Panc1 (cell line): ENCODE measurements around the gene SOX5. TPM values are rescaled to one million over a fixed set of nuclear protein-coding genes. Genes with fewer than 3 reads are reported as not detected.

Experiments
- ATAC-seq: fragments of 200-7000 bp; cut with Tn5 transposase; 2 replicates; pipeline ENCODE4 v1.9.1; 2020; ENCODE audit warnings: mild to moderate bottlenecking, moderate library complexity
- BruUV-seq: library from RNA; stranded (reverse); fragments of 400-500 nt; replicated peaks from 2 replicates; lab custom pipeline; 2021; lab: Mats Ljungman, UMichigan
- CTCF ChIA-PET: fragments of 300-600 bp; sonication (Branson Sonifier 250); formaldehyde crosslinking; loops from one replicate; lab custom pipeline; 2022; ENCODE audit warnings: antibody characterized with exemption; lab: Charles Lee
- POLR2A ChIA-PET: fragments of 300-600 bp; sonication (Branson Sonifier 250); formaldehyde crosslinking; loops from one replicate; lab custom pipeline; 2022; ENCODE audit warnings: antibody characterized with exemption; lab: Charles Lee
- DNase-seq: peaks from one replicate; pipeline ENCODE4 v3.0.0-alpha.2; 2010; ENCODE audit warnings: low read depth, low spot score
- H3K27ac ChIP-seq: 2 replicates; pipeline ENCODE4 v1.5.1; 2011; ENCODE audit warnings: mild to moderate bottlenecking, low read length, inconsistent platforms
- H3K27me3 ChIP-seq: fragments of 200-500 bp; sonication (Bioruptor generic); 2 replicates; pipeline ENCODE4 v1.6.0; 2014; ENCODE audit warnings: low read length, inconsistent platforms; ENCODE audit not compliant: control insufficient read depth, insufficient read depth
- H3K36me3 ChIP-seq: fragments of 200-500 bp; sonication (Bioruptor generic); 2 replicates; pipeline ENCODE4 v1.5.1; 2014; ENCODE audit warnings: inconsistent platforms, mild to moderate bottlenecking, low read length, moderate library complexity; ENCODE audit not compliant: control insufficient read depth, insufficient read depth
- H3K4me1 ChIP-seq: 2 replicates; pipeline ENCODE4 v1.5.1; 2011; ENCODE audit warnings: inconsistent platforms, mild to moderate bottlenecking, low read length, moderate library complexity; ENCODE audit not compliant: control insufficient read depth, insufficient read depth
- H3K4me3 ChIP-seq, 2 experiments: 2 replicates each; pipeline ENCODE4 v1.5.1; 2011 to 2012; ENCODE audit warnings: low read depth in 2 of 2, low read length in 2 of 2, mild to moderate bottlenecking in 2 of 2, inconsistent platforms in 1 of 2, moderate library complexity in 1 of 2
- H3K9me3 ChIP-seq: fragments of 200-500 bp; sonication (Bioruptor generic); 2 replicates; pipeline ENCODE4 v1.5.1; 2014; ENCODE audit warnings: low read depth, mild to moderate bottlenecking, inconsistent platforms, low read length, moderate library complexity; ENCODE audit not compliant: control insufficient read depth, insufficient read depth
- CTCF ChIP-seq: fragments of 450-650 bp; IDR thresholded peaks from 2 replicates; pipeline ENCODE4 v1.5.1; 2017; ENCODE audit warnings: mild to moderate bottlenecking
- POLR2AphosphoS5 ChIP-seq: IDR thresholded peaks from 2 replicates; pipeline ENCODE4 v1.6.1; 2012; ENCODE audit warnings: mild to moderate bottlenecking, low read depth, low read length, moderate library complexity
- REST ChIP-seq, 2 experiments: IDR thresholded peaks; 2 replicates each; pipeline ENCODE4 v1.6.1; 2011 to 2012; ENCODE audit warnings: low read depth in 2 of 2, control low read depth in 1 of 2, low read length in 1 of 2, mild to moderate bottlenecking in 1 of 2, moderate library complexity in 1 of 2; ENCODE audit not compliant: insufficient read depth in 1 of 2
- SIN3A ChIP-seq: IDR thresholded peaks from 2 replicates; pipeline ENCODE4 v1.6.1; 2012; ENCODE audit warnings: low read depth, mild to moderate bottlenecking, low read length, moderate library complexity, borderline replicate concordance; ENCODE audit not compliant: insufficient read depth
- TCF7L2 ChIP-seq: IDR thresholded peaks from 2 replicates; pipeline ENCODE4 v1.6.1; 2011; ENCODE audit warnings: mild to moderate bottlenecking, low read depth, low read length, inconsistent platforms
- in situ Hi-C: cut with HindIII; loops from 2 replicates; pipeline ENCODE4 v1.10.0; 2016; ENCODE audit warnings: low sequenced_read_pairs, low pct_unique_long_range_greater_than_20kb
- intact Hi-C: fragments of 100-400 bp; cut with micrococcal nuclease; formaldehyde crosslinking; loops from one replicate; pipeline ENCODE4 v1.10.0; 2022; ENCODE audit not compliant: unreplicated experiment
- total RNA-seq: library from RNA; stranded (reverse); gene quantifications from one replicate; pipeline ENCODE4 v1.2.1, GENCODE V29; 2021; ENCODE audit not compliant: unreplicated experiment

SOX5 gene
- total RNA-seq, 1 experiment from 2014 or later, result 0.23 TPM

- Histone ChIP-seq H3K27ac (no peak overlapping the region), H3K36me3 (no peaks in the 10 kb centered on the region), H3K9me3 (no peaks in the 10 kb centered on the region), H3K27me3 (no peaks in the 10 kb centered on the region), H3K4me1 (no peaks in the 10 kb centered on the region), H3K4me3 (no peak overlapping the region)
- ATAC-seq (no peak), DNase-seq (no peak)
- intact Hi-C loops (no loop called here), in situ Hi-C loops (no loop called here)
- no TSS peak for BruUV-seq
- TF ChIP-seq TCF7L2, result no peak
- TF ChIP-seq POLR2AphosphoS5, result no peak
- TF ChIP-seq CTCF, result no peak
- no peak for TF ChIP-seq SIN3A
- TF ChIP-seq REST (IDR thresholded peaks at IDR 0.05; ENCODE audit: insufficient read depth in 1 of 2, low read depth in 2 of 2, low read length in 1 of 2), result no peak
- CTCF ChIA-PET, result no interaction called here
- POLR2A ChIA-PET, result no interaction called here
Measured at GRCh38 chr12:23855813-23856212, 93.7 kb downstream of the SOX5 start.

GRCh38 chr12:23854598-23854997, 94.9 kb downstream of the SOX5 start:
- TF ChIP-seq TCF7L2 (no peak), REST (IDR thresholded peaks at IDR 0.05; ENCODE audit: insufficient read depth in 1 of 2, low read depth in 2 of 2, low read length in 1 of 2) (no peak), POLR2AphosphoS5 (no peak), SIN3A (no peak), CTCF (no peak)
- intact Hi-C loops, result no loop called here
- Histone ChIP-seq H3K4me3 (no peak overlapping the region), H3K4me1 (no peaks in the 10 kb centered on the region), H3K27me3 (no peaks in the 10 kb centered on the region), H3K36me3 (no peaks in the 10 kb centered on the region), H3K27ac (no peak overlapping the region), H3K9me3 (no peaks in the 10 kb centered on the region)
- no peak for DNase-seq
- POLR2A ChIA-PET, result no interaction called here
- CTCF ChIA-PET, result no interaction called here
- BruUV-seq, result no TSS peak
- in situ Hi-C loops, result no loop called here
- ATAC-seq, result no peak
